ENCODE measurements around the gene LIPJ. TPM values are rescaled to one million over a fixed set of nuclear protein-coding genes. Genes with fewer than 3 reads are reported as not detected.

The LIPJ gene, protein sequence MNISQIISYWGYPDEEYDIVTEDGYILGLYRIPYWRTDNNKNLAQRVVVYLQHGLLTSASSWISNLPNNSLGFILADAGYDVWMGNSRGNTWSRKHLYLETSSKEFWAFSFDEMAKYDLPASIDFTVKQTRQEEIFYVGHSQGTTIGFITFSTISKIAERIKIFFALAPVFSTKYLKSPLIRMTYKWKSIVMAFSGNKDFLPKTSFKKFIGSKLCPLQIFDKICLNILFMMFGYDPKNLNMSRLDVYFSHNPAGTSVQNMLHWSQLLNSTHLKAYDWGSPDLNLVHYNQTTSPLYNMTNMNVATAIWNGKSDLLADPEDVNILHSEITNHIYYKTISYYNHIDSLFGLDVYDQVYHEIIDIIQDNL
- 0.22 TPM for total RNA-seq

DNA sequence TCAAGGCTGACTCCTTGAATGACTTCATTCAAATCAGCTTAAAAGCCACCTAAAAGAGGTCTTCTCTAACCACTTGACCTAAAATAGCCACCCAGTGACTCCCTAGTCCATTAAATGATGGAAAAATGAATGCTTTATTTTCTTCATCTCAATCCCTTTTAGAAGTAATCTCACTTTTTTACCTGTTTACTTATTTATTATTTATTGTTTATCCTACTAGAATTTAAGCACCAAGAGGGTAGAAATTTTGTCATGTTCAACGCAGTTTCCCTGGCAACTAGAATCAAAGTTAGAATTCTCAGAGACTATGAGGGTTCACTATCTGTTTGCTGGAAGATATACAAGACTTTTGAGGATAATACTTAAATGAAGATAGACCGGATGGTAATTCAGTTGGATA lies at the start of gene LIPJ:
Gene LIPJ (plus strand): TSS at position 301 of the 400 bp plus-strand sequence. CDS start 3,926 bp downstream, outside the sequence.

DNA sequence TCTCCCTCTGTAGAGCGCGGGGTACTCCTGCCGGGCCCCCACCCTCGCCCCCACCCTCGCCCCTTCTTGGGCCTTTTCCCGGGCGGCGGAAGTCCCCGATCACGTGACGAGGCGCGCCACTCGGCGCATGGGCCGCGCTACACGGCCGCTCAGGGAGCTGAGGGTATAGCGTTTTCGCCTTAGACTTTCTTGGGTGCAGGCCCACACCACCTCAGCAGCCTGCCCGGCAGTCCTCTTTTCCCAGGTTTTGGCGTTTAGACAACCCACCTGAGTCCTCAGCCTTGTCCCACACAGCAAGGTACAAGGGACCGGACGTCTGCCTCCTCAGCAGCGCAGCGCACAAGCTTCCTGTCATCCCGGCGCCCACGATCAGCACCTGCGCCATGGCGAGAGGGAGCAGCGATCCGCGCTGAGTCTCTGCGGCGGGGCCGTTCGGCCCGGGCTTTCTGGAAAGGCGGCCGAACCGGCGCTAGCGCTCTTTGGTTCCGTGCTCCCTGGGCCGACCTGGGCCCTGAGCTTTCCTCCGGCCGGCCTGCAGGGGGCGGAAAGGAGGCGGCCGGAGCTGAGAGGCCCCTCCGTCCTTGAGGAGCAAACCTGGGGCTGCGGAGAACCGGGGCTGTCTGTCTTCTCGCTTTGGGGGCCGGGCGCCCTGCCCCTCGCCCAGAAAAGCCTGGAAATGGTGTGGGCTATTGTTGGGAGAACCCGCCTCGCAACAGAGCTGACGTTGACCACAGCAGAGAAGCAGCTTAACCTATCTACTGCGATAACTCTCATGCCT lies 3.6 kb upstream of the LIPJ start, which contains the start of gene RNLS:
Gene RNLS (minus strand): TSS at position 513 of the 778 bp plus-strand sequence.

Other genes starting within 250 kb of the LIPJ start
- gene RNLS, start 3.4 kb upstream of the LIPJ start, total RNA-seq, result 14.6 TPM
- not detected for gene LIPF, start 77.7 kb downstream of the LIPJ start, total RNA-seq
- gene LIPK, start 119.5 kb downstream of the LIPJ start, total RNA-seq, result not detected
- not detected for gene LIPN, start 173.3 kb downstream of the LIPJ start, total RNA-seq
- gene LIPM, start 216.0 kb downstream of the LIPJ start, total RNA-seq, result not detected

All from camera-type eye (tissue), 1 donor.